Liver (tissue), 9 donors: ENCODE measurements around the gene MPP3. TPM values are rescaled to one million over a fixed set of nuclear protein-coding genes. Genes with fewer than 3 reads are reported as not detected.

ENCODE experiments used
- DNase-seq: peaks from one replicate; pipeline ENCODE4 v3.0.0-alpha.2; 2017; ENCODE audit warnings: low spot score
- H3K27ac ChIP-seq, 2 donors: one replicate each; pipeline ENCODE4 v1.7.0; 2013; ENCODE audit warnings: inconsistent platforms in 2 of 2, low read length in 2 of 2, control low read depth in 1 of 2, low read depth in 1 of 2, mild to moderate bottlenecking in 1 of 2
- H3K27me3 ChIP-seq, 4 donors: one replicate each; pipeline versions ENCODE4 v1.6.1 to v1.7.0; 2013; ENCODE audit warnings: low read length in 3 of 4, inconsistent platforms in 1 of 4, mild to moderate bottlenecking in 1 of 4, moderate library complexity in 1 of 4; ENCODE audit not compliant: control insufficient read depth in 4 of 4, insufficient read depth in 4 of 4
- H3K36me3 ChIP-seq, 4 donors: one replicate each; pipeline versions ENCODE4 v1.6.1 to v1.7.0; 2013; ENCODE audit warnings: low read length in 3 of 4, mild to moderate bottlenecking in 3 of 4, low read depth in 1 of 4, moderate library complexity in 1 of 4; ENCODE audit not compliant: control insufficient read depth in 4 of 4, insufficient read depth in 3 of 4
- H3K4me1 ChIP-seq, 4 donors: one replicate each; pipeline versions ENCODE4 v1.6.1 to v1.7.0; 2013; ENCODE audit warnings: low read length in 3 of 4, mild to moderate bottlenecking in 3 of 4, moderate library complexity in 1 of 4; ENCODE audit not compliant: control insufficient read depth in 4 of 4, insufficient read depth in 4 of 4
- H3K4me3 ChIP-seq, 3 donors: one replicate each; pipeline versions ENCODE4 v1.6.1 to v1.7.0; 2013; ENCODE audit warnings: low read length in 3 of 3, control low read depth in 1 of 3, low read depth in 1 of 3, mild to moderate bottlenecking in 1 of 3
- H3K9ac ChIP-seq, 2 donors: one replicate each; pipeline ENCODE4 v1.7.0; 2013; ENCODE audit warnings: low read length in 2 of 2, mild to moderate bottlenecking in 2 of 2, moderate library complexity in 2 of 2, control low read depth in 1 of 2, low read depth in 1 of 2
- H3K9me3 ChIP-seq, 4 donors: one replicate each; pipeline versions ENCODE4 v1.6.1 to v1.7.0; 2013; ENCODE audit warnings: low read length in 3 of 4; ENCODE audit not compliant: control insufficient read depth in 4 of 4
- ATF3 ChIP-seq: IDR thresholded peaks from 2 replicates; pipeline ENCODE4 v1.6.1; 2016; ENCODE audit warnings: antibody characterized with exemption
- EGR1 ChIP-seq, 2 donors: IDR thresholded peaks; 2 replicates each; pipeline ENCODE4 v1.6.1; 2016 to 2018; ENCODE audit warnings: antibody characterized with exemption in 2 of 2, low read depth in 2 of 2
- FOXA1 ChIP-seq: IDR thresholded peaks from 2 replicates; pipeline ENCODE4 v1.6.1; 2016; ENCODE audit warnings: antibody characterized with exemption
- FOXA2 ChIP-seq: IDR thresholded peaks from 2 replicates; pipeline ENCODE4 v1.6.1; 2016; ENCODE audit warnings: antibody characterized with exemption
- GABPA ChIP-seq, 2 donors: IDR thresholded peaks in 1 of 2; conservative IDR thresholded peaks in 1 of 2; 2 replicates each; pipeline ENCODE4 v1.6.1; 2016; ENCODE audit warnings: antibody characterized with exemption in 2 of 2, mild to moderate bottlenecking in 1 of 2, moderate library complexity in 1 of 2
- HNF4A ChIP-seq, 2 donors: conservative IDR thresholded peaks; 2 replicates each; pipeline ENCODE4 v1.6.1; 2016; ENCODE audit warnings: antibody characterized with exemption in 2 of 2, mild to moderate bottlenecking in 2 of 2
- HNF4G ChIP-seq: IDR thresholded peaks from 2 replicates; pipeline ENCODE4 v1.6.1; 2016; ENCODE audit warnings: antibody characterized with exemption
- JUND ChIP-seq, 2 donors: IDR thresholded peaks; 2 replicates each; pipeline ENCODE4 v1.6.1; 2016; ENCODE audit warnings: antibody characterized with exemption in 2 of 2
- MAX ChIP-seq: IDR thresholded peaks from 2 replicates; pipeline ENCODE4 v1.6.1; 2016; ENCODE audit warnings: antibody characterized with exemption
- NR2F2 ChIP-seq: IDR thresholded peaks from 2 replicates; pipeline ENCODE4 v1.6.1; 2016; ENCODE audit warnings: antibody characterized with exemption
- RAD21 ChIP-seq, 2 donors: IDR thresholded peaks; 2 replicates each; pipeline ENCODE4 v1.6.1; 2016; ENCODE audit warnings: antibody characterized with exemption in 2 of 2, mild to moderate bottlenecking in 2 of 2
- RXRA ChIP-seq, 2 donors: IDR thresholded peaks; 2 replicates each; pipeline ENCODE4 v1.6.1; 2017 to 2018; ENCODE audit warnings: antibody characterized with exemption in 2 of 2, mild to moderate bottlenecking in 1 of 2
- SP1 ChIP-seq: IDR thresholded peaks from 2 replicates; pipeline ENCODE4 v1.6.1; 2018; ENCODE audit warnings: antibody characterized with exemption, mild to moderate bottlenecking
- TAF1 ChIP-seq: conservative IDR thresholded peaks from 2 replicates; pipeline ENCODE4 v1.6.1; 2016; ENCODE audit warnings: antibody characterized with exemption, mild to moderate bottlenecking
- YY1 ChIP-seq: IDR thresholded peaks from 2 replicates; pipeline ENCODE4 v1.6.1; 2016; ENCODE audit warnings: antibody characterized with exemption, mild to moderate bottlenecking
- ZBTB33 ChIP-seq: IDR thresholded peaks from 2 replicates; pipeline ENCODE4 v1.6.1; 2016; ENCODE audit warnings: antibody characterized with exemption
- WGBS: extraction: QIAGEN DNeasy Blood & Tissue Kit; methylation state at CpG from one replicate; pipeline ENCODE4 v1.1.7; 2013; 5-methylcytosine and 5-hydroxymethylcytosine counted together
- polyA plus RNA-seq, 2 donors: library from polyadenylated mRNA; stranded (reverse) in 1 of 2; unstranded in 1 of 2; fragments of 200-250 nt in 1 of 2; fragments of >200 nt in 1 of 2; fragmentation: Nextera tagmentation in 1 of 2; extraction: Ambion mirVana in 1 of 2; gene quantifications; one replicate each; pipeline versions ENCODE4 v1.2.1 to v1.2.3, GENCODE V29; 2013 to 2015
- total RNA-seq, 2 donors: library from RNA; depleted of rRNA; stranded (reverse); fragments of >200 nt; gene quantifications; one replicate each; pipeline ENCODE4 v1.2.3, GENCODE V29; 2014
- TF ChIP-seq, protein P1 (sequence below): fragments of 150-350 bp; IDR thresholded peaks from 2 replicates; pipeline ENCODE4 v1.5.1; 2017; ENCODE audit warnings: improper control_type of control experiment, low read depth, low read length; ENCODE audit not compliant: missing input control
- TF ChIP-seq, protein P2 (sequence below): IDR thresholded peaks from 2 replicates; pipeline ENCODE4 v1.6.1; 2016; ENCODE audit warnings: antibody characterized with exemption, mild to moderate bottlenecking
- donor health status: healthy.
- donor health status: healthy.
- donor health status: healthy.
- donor health status: healthy.
- donor health status: healthy.

Gene MPP3
- total and polyA plus RNA-seq, 4 donors, result 0.23 to 1.3 (median 0.72) TPM

GRCh38 chr17:43769426-43769825 lies 63.5 kb downstream of the MPP3 start:
- Histone ChIP-seq H3K36me3 (peaks cover 0 to 40% (median 26%) of the 10 kb centered on the region in 4 donors), H3K9ac (no peak overlapping the region), H3K4me1 (peaks cover 16 to 53% (median 35%) of the 10 kb centered on the region in 4 donors), H3K4me3 (no peak overlapping the region), H3K27me3 (no peaks in the 10 kb centered on the region), H3K9me3 (no peaks in the 10 kb centered on the region), H3K27ac (no peak overlapping the region)
- no peak for TF ChIP-seq FOXA2
- no peak for TF ChIP-seq NR2F2
- TF ChIP-seq FOXA1, result no peak
- no peak for TF ChIP-seq YY1
- no peak for TF ChIP-seq ATF3
- TF ChIP-seq, protein P1, sequence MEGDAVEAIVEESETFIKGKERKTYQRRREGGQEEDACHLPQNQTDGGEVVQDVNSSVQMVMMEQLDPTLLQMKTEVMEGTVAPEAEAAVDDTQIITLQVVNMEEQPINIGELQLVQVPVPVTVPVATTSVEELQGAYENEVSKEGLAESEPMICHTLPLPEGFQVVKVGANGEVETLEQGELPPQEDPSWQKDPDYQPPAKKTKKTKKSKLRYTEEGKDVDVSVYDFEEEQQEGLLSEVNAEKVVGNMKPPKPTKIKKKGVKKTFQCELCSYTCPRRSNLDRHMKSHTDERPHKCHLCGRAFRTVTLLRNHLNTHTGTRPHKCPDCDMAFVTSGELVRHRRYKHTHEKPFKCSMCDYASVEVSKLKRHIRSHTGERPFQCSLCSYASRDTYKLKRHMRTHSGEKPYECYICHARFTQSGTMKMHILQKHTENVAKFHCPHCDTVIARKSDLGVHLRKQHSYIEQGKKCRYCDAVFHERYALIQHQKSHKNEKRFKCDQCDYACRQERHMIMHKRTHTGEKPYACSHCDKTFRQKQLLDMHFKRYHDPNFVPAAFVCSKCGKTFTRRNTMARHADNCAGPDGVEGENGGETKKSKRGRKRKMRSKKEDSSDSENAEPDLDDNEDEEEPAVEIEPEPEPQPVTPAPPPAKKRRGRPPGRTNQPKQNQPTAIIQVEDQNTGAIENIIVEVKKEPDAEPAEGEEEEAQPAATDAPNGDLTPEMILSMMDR, result no peak
- TF ChIP-seq EGR1 (IDR thresholded peaks at IDR 0.05; ENCODE audit: low read depth in 2 of 2), result no peak
- TF ChIP-seq HNF4A (conservative IDR thresholded peaks at IDR 0.05), result no peak
- no peak for TF ChIP-seq RAD21 (IDR thresholded peaks at IDR 0.05)
- TF ChIP-seq SP1, result no peak
- no peak for TF ChIP-seq HNF4G
- TF ChIP-seq TAF1, result no peak
- TF ChIP-seq, protein P2, sequence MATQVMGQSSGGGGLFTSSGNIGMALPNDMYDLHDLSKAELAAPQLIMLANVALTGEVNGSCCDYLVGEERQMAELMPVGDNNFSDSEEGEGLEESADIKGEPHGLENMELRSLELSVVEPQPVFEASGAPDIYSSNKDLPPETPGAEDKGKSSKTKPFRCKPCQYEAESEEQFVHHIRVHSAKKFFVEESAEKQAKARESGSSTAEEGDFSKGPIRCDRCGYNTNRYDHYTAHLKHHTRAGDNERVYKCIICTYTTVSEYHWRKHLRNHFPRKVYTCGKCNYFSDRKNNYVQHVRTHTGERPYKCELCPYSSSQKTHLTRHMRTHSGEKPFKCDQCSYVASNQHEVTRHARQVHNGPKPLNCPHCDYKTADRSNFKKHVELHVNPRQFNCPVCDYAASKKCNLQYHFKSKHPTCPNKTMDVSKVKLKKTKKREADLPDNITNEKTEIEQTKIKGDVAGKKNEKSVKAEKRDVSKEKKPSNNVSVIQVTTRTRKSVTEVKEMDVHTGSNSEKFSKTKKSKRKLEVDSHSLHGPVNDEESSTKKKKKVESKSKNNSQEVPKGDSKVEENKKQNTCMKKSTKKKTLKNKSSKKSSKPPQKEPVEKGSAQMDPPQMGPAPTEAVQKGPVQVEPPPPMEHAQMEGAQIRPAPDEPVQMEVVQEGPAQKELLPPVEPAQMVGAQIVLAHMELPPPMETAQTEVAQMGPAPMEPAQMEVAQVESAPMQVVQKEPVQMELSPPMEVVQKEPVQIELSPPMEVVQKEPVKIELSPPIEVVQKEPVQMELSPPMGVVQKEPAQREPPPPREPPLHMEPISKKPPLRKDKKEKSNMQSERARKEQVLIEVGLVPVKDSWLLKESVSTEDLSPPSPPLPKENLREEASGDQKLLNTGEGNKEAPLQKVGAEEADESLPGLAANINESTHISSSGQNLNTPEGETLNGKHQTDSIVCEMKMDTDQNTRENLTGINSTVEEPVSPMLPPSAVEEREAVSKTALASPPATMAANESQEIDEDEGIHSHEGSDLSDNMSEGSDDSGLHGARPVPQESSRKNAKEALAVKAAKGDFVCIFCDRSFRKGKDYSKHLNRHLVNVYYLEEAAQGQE, result no peak
- no peak for TF ChIP-seq JUND (IDR thresholded peaks at IDR 0.05)
- TF ChIP-seq ZBTB33, result no peak
- no peak for TF ChIP-seq RXRA (IDR thresholded peaks at IDR 0.05)
- no peak for TF ChIP-seq MAX
- no peak for TF ChIP-seq GABPA (IDR thresholded peaks at IDR 0.05 in 1 of 2, conservative IDR thresholded peaks at IDR 0.05 in 1 of 2)
- no peak for DNase-seq
- 95% methylated on average over 16 of the region's 16 CpGs for WGBS
